Cerebellar cortex (tissue), 1 donor: ENCODE results near the gene PDS5A.
"Not testable (repeated sequence)": the region's sequence is repeated elsewhere in the genome, so short reads cannot be mapped to it uniquely, and the experiment has no call there.

Source experiments
- DNase-seq: peaks from one replicate; pipeline ENCODE4 v3.0.0-alpha.2; 2015; ENCODE audit warnings: low spot score

Gene PDS5A

GRCh38 chr4:39905656-39906055 lies 72.1 kb downstream of the PDS5A start:
- DNase-seq, result no peak

DNA sequence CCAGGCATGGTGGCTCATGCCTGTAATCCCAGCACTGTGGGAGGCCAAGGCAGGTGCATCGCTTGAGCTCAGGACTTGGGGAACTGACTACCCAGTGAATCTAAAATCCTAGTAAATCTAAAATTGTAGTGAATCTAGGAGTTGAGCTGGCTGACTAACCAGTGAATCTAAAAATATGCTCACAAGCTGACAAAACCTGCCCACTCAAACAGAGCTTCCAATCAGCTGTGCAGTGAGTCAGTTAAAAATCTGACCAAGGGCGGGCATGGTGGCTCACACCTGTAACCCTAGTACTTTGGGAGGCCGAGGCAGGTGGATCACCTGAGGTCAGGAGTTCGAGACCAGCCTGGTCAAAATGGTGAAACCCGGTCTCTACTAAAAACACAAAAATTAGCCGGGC lies 72.7 kb downstream of the PDS5A start:
- not testable (repeated sequence) for DNase-seq

GRCh38 chr4:39900966-39901365 lies 76.7 kb downstream of the PDS5A start:
- DNase-seq, result no peak

GRCh38 chr4:39899291-39899690 lies 78.4 kb downstream of the PDS5A start:
- no peak for DNase-seq

- no peak for DNase-seq
Measured at GRCh38 chr4:39898015-39898414, 79.7 kb downstream of the PDS5A start.

GRCh38 chr4:39893693-39894072 lies 84.0 kb downstream of the PDS5A start:
- DNase-seq, result no peak

GRCh38 chr4:39892988-39893692 lies 84.6 kb downstream of the PDS5A start:
- DNase-seq, result no peak

DNA sequence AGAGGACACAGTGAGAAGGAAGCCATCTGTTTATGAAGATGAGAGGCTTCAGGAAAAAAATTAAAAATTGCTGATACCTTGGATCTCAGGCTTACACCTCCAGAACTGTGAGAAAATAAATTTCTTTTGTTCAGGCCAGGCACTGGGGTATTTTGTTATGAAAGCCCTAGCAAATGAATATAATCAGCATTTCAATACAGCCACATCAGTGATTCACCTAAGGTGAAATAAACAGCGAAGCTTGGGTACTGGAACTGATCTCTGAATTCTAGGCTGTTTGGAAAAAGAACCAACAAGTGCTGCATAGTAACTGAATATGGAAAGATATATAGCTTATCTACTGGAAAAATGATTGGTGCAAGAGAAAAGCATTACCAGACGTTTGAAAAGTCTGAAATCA lies 88.5 kb downstream of the PDS5A start:
- no peak for DNase-seq

DNA sequence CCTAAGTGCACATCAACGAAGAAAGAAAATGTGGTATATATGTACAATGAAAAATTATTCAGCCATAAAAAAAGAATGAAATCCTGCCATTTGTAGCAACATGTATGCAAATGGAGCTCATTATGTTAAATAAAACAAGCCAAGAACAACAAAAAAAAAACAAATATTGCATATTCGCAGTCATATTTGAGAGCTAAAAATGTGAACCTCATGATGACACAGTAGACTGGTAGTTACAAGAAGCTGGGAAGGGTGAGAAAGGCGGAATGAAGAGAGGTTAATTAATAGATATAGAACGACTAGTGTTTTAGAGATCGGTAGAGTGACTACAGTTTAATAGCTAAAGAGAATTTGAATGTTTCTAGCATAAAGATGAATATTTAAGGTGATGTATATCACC lies 89.2 kb downstream of the PDS5A start:
- no peak for DNase-seq

GRCh38 chr4:39883646-39884045 lies 94.1 kb downstream of the PDS5A start:
- no peak for DNase-seq

GRCh38 chr4:39881789-39882188 lies 95.9 kb downstream of the PDS5A start:
- DNase-seq, result no peak

GRCh38 chr4:39877971-39878370 lies 99.7 kb downstream of the PDS5A start:
- no peak for DNase-seq

GRCh38 chr4:39873823-39874222 lies 103.9 kb downstream of the PDS5A start:
- DNase-seq, result no peak

DNA sequence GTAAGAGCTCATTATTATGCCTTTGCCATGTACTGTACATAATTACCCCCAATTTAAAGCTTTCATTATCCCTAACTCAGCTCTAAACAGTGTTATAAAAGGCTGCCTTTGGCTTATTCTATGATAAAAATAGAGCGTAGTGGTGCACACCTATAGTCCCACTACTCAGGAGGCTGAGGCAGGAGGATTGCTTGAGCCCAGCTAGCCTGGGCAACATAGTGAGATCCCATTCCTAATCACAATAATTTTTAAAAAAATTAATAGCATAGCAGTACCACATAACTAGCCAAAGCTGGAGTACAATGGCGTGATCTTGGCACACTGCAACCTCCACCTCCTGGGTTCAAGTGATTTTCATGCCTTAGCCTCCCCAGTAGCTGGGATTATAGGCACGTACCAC lies 112.4 kb downstream of the PDS5A start:
- no peak for DNase-seq

DNA sequence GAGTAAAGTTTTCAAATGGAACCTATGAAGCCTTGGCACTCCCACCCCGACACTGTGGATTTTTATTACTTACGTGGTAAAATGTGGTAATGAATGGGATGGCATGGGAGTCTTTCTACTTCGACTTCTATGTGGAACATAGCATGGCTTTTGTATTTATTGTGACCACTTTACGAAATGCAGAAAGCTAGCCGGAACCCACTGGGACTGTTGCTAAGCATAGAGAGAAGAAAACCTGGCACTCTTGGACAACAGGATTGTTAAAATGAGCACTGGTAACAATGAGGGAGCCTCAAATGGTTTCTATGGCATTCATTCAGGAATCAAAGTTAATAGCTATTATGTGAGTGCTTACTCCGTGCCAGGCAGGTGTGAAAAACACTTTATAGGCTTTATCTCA lies 113.3 kb downstream of the PDS5A start:
- DNase-seq, result no peak

DNA sequence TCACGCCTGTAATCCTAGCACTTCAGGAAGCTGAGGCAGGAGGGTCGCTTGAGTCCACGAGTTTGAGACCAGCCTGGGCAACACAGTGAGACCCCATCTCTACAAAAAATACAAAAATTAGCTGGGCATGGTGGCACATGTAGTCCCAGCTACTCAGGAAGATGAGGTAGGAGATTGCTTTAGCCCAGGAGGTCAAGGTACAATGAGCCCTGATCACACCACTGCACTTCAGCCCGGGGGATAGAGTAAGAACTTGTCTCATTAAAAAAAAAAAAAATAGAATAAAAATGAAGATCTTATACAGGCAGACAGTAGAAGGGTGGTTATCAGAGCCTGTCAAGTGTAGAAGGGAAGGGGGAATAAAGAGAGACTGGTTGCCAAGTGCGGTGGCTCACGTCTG lies 116.9 kb downstream of the PDS5A start:
- no peak for DNase-seq

DNA sequence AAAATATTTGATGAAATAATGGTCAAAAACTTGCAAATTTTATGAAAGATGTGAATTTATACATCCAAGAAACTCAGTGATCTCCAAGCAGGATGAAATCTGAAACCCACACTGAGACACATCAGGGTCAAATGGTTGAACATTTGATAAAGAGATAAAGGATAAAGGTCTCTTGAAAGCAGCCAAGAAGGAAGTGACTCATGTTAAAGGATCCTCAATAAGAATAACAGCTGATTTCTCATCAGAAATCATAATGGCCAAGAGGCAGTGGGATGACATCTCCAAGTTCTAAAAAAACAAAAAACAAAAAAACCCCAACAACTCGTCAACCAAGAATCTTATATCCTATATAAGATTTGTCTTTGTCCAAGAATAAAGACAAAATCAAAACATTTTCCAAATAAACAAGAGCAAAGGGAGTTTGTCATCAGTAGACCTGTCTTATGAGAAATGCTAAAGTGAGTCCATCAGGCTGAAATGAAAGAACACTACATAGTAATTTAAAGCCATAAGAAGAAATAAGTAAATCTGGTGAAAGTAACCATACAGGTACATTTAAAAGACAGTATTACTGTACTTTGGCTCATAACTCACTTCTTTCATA lies 121.7 kb downstream of the PDS5A start:
- no peak for DNase-seq

DNA sequence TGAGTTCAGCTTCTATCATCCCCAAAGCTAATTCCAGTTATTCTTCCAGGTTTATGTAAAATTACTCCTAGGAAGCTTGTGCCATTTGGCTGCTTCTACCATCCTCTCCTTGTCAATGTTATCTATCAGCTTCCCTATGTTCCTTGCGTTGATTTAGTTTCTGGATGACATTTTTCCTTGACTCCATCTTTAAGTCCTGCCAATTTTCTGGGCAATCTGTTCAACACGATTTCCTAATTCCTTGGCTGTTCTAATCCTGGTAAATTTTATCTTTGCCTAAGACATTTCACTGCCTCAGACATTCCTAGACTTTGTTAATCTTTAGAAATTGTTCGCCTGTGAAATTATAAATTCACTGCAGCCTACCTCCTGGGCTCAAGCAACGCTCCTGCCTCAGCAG lies 125.1 kb downstream of the PDS5A start:
- no peak for DNase-seq

- no peak for DNase-seq
Measured at GRCh38 chr4:39850727-39851126, 127.0 kb downstream of the PDS5A start.

GRCh38 chr4:39846705-39847104 lies 131.0 kb downstream of the PDS5A start:
- DNase-seq, result no peak

- DNase-seq, result no peak
Measured at GRCh38 chr4:39846120-39846519, 131.6 kb downstream of the PDS5A start.

DNA sequence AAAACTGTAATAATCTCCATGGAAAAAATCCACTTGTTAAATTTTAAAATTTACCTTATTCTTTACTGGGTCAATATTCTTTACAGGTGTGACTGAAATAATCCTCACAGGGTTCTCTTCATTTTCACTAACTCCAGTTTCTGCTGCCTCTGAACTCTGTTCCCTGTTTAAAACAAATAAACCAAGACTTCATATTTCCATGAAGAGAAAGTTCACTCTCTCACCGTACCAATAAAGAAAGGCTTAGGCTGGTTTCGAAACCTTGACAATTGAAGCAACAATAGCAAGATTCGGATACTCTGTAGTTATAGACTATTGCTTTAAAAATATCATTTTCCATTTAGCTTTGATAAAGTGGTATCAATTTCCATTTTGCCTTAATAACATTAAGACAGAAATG lies 135.8 kb downstream of the PDS5A start:
- DNase-seq, result no peak

DNA sequence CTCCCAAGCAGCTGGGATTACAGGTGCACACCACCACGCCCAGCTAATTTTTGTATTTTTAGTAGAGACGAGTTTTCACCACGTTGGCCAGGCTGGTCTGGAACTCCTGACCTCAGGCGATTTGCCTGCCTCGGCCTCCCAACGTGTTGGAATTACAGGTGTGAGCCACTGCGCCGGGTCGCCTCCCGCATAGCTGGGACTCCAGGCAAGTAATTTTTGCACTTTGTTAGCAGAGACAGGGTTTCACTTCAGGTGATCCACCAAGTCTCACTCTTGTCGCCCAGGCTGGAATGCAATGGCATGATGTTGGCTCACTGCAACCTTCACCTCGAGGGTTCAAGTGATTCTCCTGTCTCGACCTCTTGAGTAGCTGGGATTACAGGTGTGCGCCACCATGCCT lies 137.2 kb downstream of the PDS5A start:
- DNase-seq, result not testable (repeated sequence)

- no peak for DNase-seq
Measured at GRCh38 chr4:39840027-39840426, 137.7 kb downstream of the PDS5A start.
